Measurements from ENCODE around the gene SEC31A.

- TF ChIP-seq CTCF (IDR thresholded peaks at IDR 0.05): no peak
- no peak for TF ChIP-seq POLR2AphosphoS5 (IDR thresholded peaks at IDR 0.05)
- TF ChIP-seq POLR2A (IDR thresholded peaks at IDR 0.05): no peak
Observed at GRCh38 chr4:82809619-82810018, 81.3 kb downstream of the SEC31A start.

Data from prostate gland (tissue), 2 donors.